ENCODE measurements around the gene OR52W1.
"Not testable (repeated sequence)": the region's sequence is repeated elsewhere in the genome, so short reads cannot be mapped to it uniquely, and the experiment has no call there.

The OR52W1 gene

GRCh38 chr11:6217722-6218121 is 18.7 kb downstream of the OR52W1 start:
- no peak for DNase-seq (ENCODE audit: low read depth in 2 of 2)

GRCh38 chr11:6219359-6219758 is 20.3 kb downstream of the OR52W1 start:
- no peak for DNase-seq (ENCODE audit: low read depth in 2 of 2)

DNA sequence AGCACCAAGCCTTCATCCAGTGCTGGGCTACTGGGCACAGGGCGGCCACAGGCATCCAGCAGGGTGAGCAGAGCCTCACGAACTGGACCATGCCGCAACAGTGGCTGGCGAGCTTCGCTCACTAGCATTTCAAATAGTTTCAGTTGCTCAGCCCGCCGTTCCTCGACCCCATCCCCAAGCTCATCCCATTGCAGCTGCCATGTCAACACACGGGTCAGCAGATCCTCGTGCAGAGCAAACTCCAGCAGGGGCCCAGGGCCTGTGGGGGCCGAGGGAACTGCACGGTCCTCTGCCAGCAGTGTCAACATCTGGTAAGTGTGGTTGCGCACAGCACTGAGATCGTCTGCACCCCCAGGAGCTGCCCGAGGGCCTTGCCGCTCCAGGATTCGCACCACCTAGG is 24.8 kb downstream of the OR52W1 start:
- no peak for DNase-seq (ENCODE audit: low read depth in 2 of 2)

DNA sequence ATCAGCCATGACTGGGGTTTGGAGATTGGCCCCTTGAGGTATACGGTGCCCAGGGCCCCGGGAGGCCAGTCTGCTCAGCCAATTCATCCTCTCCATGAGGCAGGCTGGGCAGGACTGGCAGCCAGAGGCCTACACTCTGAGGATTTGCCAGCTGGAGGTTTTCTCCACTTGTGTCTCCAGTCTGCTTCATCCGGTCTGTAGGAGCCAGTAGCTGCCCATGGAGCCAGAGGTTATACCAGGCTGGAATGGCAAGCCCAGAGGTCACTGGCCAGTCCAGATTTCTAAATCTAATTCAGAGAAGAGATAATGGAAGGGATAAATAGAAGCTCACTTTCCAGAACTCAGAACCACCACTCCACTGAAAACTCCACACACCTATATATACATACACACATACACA is 25.4 kb downstream of the OR52W1 start:
- no peak for DNase-seq (ENCODE audit: low read depth in 2 of 2)

GRCh38 chr11:6225024-6225423 is 26.0 kb downstream of the OR52W1 start:
- DNase-seq (ENCODE audit: low read depth in 2 of 2): no peak

DNA sequence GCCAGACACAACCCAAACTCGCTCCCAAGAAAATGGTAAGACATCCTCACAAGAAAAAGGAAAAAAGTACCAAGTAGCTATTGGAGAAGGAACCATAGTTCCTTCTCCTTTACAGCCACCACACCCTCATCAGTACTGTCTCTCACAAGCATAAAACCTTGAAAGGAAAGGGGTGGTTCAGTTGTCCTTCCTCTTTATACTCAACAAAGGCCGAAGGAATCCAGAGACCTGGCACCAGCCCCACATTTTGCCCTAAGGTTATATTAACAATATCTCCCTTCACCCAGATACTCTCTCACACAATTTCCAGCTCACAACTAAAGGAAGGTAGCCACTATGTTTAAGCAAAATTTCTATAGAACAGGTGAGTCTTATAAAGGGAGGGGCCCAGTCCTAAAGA is 26.9 kb downstream of the OR52W1 start:
- DNase-seq (ENCODE audit: low read depth in 2 of 2): no peak

- DNase-seq (ENCODE audit: low read depth in 2 of 2): no peak
These were observed 29.5 kb downstream of the OR52W1 start for GRCh38 chr11:6228520-6228919.

GRCh38 chr11:6229911-6230310 is 30.9 kb downstream of the OR52W1 start:
- DNase-seq (ENCODE audit: low read depth in 2 of 2): no peak

- no peak for DNase-seq (ENCODE audit: low read depth in 2 of 2)
These were observed 33.9 kb downstream of the OR52W1 start for GRCh38 chr11:6232899-6233298.

- DNase-seq (ENCODE audit: low read depth in 2 of 2): no peak
These were observed 35.0 kb downstream of the OR52W1 start for GRCh38 chr11:6233984-6234386.

GRCh38 chr11:6234387-6235107 is 35.5 kb downstream of the OR52W1 start, which contains the start of gene FHIP1B:
Gene FHIP1B, minus strand, starts transcription at chr11:6234636. Its CDS starts 10,120 bp downstream, at chr11:6224516.
- DNase-seq (ENCODE audit: low read depth in 2 of 2): peak; percentile 99

- DNase-seq (ENCODE audit: low read depth in 2 of 2): no peak
These were observed 38.2 kb downstream of the OR52W1 start for GRCh38 chr11:6237266-6237665.

DNA sequence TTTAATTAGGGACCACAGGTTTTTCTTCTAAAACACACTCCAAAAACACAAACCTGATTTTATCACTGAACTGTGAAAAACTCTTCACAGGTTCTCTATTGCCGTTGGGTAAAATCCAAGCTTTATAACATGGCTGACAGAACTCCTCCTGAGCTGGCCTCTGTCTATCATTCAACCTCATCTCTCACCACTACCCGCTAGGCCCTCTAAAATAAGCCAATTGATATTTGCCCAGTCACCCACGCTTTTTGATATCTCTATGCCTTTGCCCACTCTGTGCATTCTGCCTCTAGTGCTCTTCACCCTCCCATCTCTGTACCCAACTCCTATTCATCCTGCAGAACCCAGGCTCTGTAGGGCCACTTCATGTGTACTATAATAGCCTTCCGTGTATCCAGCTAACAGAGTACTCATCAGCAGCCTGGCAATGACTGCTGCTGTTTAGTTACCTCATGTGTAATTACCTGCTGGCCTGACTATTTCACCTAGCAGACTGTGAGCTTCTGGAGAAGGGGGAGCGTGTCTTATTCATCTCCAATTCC is 38.8 kb downstream of the OR52W1 start:
- no peak for DNase-seq (ENCODE audit: low read depth in 2 of 2)

DNA sequence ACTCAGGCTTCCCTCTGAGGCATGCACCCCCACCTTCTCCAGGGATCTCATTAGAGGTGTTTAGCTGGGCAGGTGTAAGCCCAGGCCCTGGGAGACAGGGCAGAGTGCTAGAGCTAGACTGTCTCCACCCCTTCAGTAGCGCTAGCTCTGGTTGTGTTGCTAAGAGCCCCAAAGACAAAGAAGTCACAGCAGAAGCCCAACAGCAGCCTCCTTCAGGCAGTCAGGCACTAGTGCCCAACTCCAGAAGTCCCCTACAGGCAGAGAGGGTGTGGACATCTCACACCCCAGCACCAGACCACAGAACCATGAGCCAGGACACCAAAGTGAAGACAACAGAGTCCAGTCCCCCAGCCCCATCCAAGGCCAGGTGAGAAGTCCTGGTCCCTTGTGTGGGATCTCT is 39.9 kb downstream of the OR52W1 start, which contains the start of gene CNGA4:
CNGA4 (plus strand) TSS at position 188 of the 400 bp plus-strand sequence; CDS start at position 306, 118 bp downstream.
- DNase-seq (ENCODE audit: low read depth in 2 of 2): no peak

GRCh38 chr11:6240139-6240538 is 41.1 kb downstream of the OR52W1 start:
- DNase-seq (ENCODE audit: low read depth in 2 of 2): no peak

DNA sequence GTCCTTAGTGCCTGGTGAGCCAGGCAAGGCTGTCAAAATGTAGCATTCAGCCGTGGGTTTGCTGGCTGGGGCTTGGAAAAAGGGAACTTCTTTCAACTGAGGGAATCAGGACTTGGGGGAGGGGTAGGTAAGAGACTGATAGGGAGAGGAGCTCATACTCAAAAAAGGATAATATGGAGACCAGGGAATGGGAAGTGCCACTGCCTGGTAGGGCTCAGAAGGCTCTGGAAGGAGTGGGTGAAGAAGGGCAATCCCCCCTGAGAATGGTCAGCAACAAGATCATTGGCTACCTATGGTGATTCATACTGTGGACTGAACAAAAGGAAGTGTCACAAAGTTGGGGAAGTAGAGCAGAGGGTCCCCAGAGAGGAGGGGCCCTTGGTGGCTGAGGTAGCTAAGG is 41.8 kb downstream of the OR52W1 start:
- DNase-seq (ENCODE audit: low read depth in 2 of 2): no peak

- no peak for DNase-seq (ENCODE audit: low read depth in 2 of 2)
These were observed 42.3 kb downstream of the OR52W1 start for GRCh38 chr11:6241316-6241715.

DNA sequence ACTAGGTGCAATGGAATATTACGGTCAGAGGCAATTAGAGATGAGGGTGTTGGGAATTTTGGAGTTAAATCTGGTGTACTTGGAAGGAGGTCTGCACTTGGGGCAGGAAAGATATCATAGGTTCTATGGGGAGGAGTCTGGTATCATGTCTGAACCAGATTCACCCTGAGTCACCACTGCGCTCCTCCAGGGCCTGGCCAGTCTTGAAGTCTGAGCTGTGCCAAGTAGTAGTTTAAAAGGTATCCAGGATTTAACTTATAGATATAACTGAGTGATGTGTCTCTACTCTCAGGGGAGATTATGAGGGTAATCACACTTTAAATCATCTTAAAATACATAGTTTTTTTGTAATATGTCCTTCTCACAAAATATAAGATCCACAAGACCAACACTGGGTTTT is 46.5 kb downstream of the OR52W1 start:
- DNase-seq (ENCODE audit: low read depth in 2 of 2): no peak

- DNase-seq (ENCODE audit: low read depth in 2 of 2): no peak
These were observed 49.2 kb downstream of the OR52W1 start for GRCh38 chr11:6248248-6248647.

DNA sequence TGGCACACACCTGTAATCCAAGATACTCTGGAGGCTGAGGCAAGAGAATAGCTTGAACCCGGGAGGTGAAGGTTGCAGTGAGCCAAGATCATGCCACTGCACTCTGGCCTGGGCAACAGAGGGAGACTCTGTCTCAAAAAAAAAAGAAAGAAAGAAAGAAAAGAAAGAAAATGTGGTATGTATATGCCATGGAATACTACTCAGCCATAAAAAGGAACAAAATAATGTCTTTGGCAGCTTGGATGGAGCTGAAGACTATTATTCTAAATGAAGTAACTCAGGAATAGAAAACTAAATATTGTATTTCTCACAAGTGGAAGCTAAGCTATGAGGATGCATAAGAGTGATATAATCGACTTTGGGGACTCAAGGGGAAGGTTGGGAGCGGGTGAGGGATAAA is 49.9 kb downstream of the OR52W1 start:
- not testable (repeated sequence) for DNase-seq (ENCODE audit: low read depth in 2 of 2)

All from stimulated activated CD4-positive, alpha-beta T cell treated with anti-CD3 and anti-CD28 coated beads, Interleukin-12 subunit alpha, Interleukin-12 subunit beta, amount 100 ng/mL, for 24 hours (primary cell).